NCI-H82 treated with DMSO at 0.1 percent for 48 hours (cell line): ENCODE results near the gene OTOA.
"Not testable (repeated sequence)": the region's sequence is repeated elsewhere in the genome, so short reads cannot be mapped to it uniquely, and the experiment has no call there.

Experiments used
- DNase-seq: peaks from one replicate; lab custom pipeline; 2025; ENCODE audit not compliant: unreplicated experiment; lab: John Stamatoyannopoulos, UW

The OTOA gene

DNA sequence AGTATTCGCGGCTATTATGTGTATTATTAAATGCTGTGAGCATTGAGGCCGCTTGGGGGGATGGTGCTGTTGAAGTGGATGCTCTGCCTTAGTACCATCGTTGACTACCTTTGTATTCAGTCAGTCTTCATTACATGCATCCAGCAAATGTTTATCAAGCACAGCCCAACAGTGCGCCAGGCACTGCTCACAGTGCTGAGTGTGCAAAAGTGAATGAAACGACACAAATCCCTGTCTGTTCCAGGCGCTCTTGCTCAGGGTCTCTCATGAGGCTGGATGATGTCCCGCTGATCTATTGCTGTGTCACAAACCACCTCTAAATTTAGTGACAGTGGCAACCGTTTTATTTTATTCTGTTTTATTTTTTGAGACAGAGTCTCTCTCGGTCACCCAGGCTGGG is 53.8 kb downstream of the OTOA start:
- DNase-seq = no peak

GRCh38 chr16:21719283-21719682 is 55.5 kb downstream of the OTOA start:
- DNase-seq = no peak

- no peak for DNase-seq
Measured at GRCh38 chr16:21720533-21720932, 56.8 kb downstream of the OTOA start.

- no peak for DNase-seq
Measured at GRCh38 chr16:21722771-21723455, 59.1 kb downstream of the OTOA start.

GRCh38 chr16:21723532-21723931 is 59.8 kb downstream of the OTOA start:
- DNase-seq = no peak

- DNase-seq = no peak
Measured at GRCh38 chr16:21727344-21727743, 63.6 kb downstream of the OTOA start.

GRCh38 chr16:21731233-21731632 is 67.5 kb downstream of the OTOA start:
- not testable (repeated sequence) for DNase-seq

- DNase-seq = not testable (repeated sequence)
Measured at GRCh38 chr16:21740637-21741036, 76.9 kb downstream of the OTOA start.

GRCh38 chr16:21756192-21757079 is 92.7 kb downstream of the OTOA start:
- DNase-seq = not testable (repeated sequence)

- not testable (repeated sequence) for DNase-seq
Measured at GRCh38 chr16:21757080-21757671, 93.4 kb downstream of the OTOA start.

DNA sequence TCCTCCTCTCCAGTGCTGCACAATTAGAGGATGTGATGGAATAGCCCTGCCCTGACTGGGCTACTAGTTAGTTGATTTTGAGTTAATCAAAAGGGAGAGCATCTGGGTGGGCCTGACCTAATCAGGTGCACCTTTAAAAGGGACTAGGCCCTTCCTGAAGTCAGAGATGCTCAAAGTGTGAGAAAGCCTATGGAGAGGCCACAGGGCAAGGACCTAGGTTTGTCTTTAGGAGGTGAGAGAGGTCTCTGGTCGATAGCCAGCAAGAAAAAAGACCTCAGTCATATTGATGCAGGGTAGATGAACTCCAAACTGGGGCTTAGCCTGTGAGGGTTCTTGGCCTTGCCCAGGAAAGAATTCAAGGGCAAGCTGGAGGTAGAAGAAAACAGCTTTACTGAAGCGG is 104.5 kb downstream of the OTOA start:
- not testable (repeated sequence) for DNase-seq

DNA sequence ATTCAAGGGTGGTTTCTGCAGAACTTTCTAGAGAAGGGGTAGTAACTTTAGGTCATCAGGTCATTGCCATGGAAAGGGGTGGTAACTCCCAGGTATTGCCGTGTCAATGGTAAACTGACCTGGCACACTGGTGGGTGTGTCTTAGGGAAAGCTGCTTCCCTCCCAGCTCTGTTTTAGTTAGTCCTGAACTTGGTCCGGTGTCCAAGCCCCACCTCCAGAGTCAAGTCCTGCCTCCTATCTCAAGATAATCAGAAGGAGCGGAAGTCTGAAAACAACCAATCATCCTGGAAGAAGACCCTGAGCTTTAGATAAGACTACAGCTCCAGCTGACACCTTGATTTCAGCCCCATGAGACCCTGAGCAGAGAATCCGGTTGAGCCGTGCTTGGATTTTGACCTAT is 105.0 kb downstream of the OTOA start:
- not testable (repeated sequence) for DNase-seq

GRCh38 chr16:21769284-21769683 is 105.5 kb downstream of the OTOA start:
- peak; percentile 19 for DNase-seq

DNA sequence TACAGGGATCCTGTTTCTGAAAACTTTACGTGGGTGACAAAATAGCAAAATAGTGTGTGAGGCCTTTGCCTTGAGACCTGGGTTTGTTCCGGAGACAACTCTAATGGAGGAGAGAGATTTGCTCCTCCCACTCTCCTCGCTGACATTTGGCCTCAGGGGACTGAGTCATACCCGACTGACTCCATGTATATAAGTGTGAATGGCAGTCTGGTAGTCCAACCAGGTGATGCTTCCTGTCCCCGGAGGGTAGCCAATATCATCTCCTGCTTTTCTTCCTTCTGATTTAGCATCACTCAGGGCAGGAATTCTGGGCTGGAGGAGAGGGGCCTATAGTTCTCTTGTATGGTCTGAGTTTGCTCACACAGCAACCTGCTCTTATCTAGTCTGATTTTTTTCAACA is 106.8 kb downstream of the OTOA start:
- DNase-seq = not testable (repeated sequence)

- DNase-seq = peak; percentile 74
Measured at GRCh38 chr16:21772547-21773206, 108.9 kb downstream of the OTOA start.

- DNase-seq = not testable (repeated sequence)
Measured at GRCh38 chr16:21773207-21773553, 109.4 kb downstream of the OTOA start.

- not testable (repeated sequence) for DNase-seq
Measured at GRCh38 chr16:21780525-21780924, 116.8 kb downstream of the OTOA start.

- not testable (repeated sequence) for DNase-seq
Measured at GRCh38 chr16:21790506-21790905, 126.7 kb downstream of the OTOA start.

- not testable (repeated sequence) for DNase-seq
Measured at GRCh38 chr16:21793310-21793709, 129.5 kb downstream of the OTOA start.

DNA sequence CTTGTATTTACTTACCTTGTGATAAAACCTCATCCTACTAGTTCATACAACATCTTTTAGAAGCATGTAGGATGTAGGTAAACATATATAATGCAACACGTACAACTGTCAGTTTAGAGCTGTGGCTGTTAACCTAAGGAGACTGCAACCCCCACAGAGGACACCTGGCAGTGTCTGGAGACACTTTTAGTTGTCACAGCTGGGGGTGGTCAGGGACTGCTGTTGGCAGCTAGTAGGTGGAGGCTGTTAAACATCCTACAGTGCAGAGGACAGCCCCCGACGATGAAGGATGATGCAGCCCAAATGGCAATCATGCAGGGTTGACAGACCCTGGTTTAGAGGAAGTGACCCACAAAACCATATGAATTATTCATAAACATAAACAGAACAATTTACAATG is 134.8 kb downstream of the OTOA start:
- DNase-seq = not testable (repeated sequence)
